Ovary (tissue), 3 donors: Measurements from ENCODE around the gene DIPK1C.

ENCODE experiments used
- CTCF ChIP-seq, 3 donors: fragments of 450-650 bp in 2 of 3; fragments of 200-600 bp in 1 of 3; IDR thresholded peaks; one replicate each; pipeline versions ENCODE4 v1.5.1 to v1.8.0; 2016 to 2022; ENCODE audit warnings: antibody characterized with exemption in 3 of 3, mild to moderate bottlenecking in 1 of 3
- EP300 ChIP-seq: sonication (generic); formaldehyde crosslinking; IDR thresholded peaks from one replicate; pipeline ENCODE4 v1.6.1; 2017; ENCODE audit warnings: antibody characterized with exemption
- POLR2A ChIP-seq: fragments of 450-650 bp; IDR thresholded peaks from one replicate; pipeline ENCODE4 v1.6.1; 2017; ENCODE audit warnings: antibody characterized with exemption, mild to moderate bottlenecking, moderate library complexity
- donor health status: DM: no; HTN: no; CAD: no.

GRCh38 chr18:74407888-74408287, 49.2 kb downstream of the DIPK1C start:
- TF ChIP-seq CTCF (IDR thresholded peaks at IDR 0.05) (no peak), POLR2A (no peak), EP300 (no peak)
